T-helper 9 cell (primary cell): ENCODE data around the gene ASIC2.

Source experiments
- DNase-seq: peaks from one replicate; pipeline ENCODE4 v3.0.0-alpha.2; 2020

The ASIC2 gene

GRCh38 chr17:32964541-32964940, 328.6 kb downstream of the ASIC2 start:
- DNase-seq, result no peak
